Suprapubic skin (tissue), 4 donors: ENCODE results near the gene CRTAC1. TPM values are rescaled to one million over a fixed set of nuclear protein-coding genes. Genes with fewer than 3 reads are reported as not detected.
A peak's percentile ranks its signal among the peaks of the same experiment; 100 is the strongest.
"Not testable (repeated sequence)": the region's sequence is repeated elsewhere in the genome, so short reads cannot be mapped to it uniquely, and the experiment has no call there.

ENCODE experiments used
- DNase-seq, 2 donors: peaks; one replicate each; pipeline ENCODE4 v3.0.0-alpha.2; 2019; ENCODE audit warnings: low spot score in 2 of 2
- H3K27ac ChIP-seq: fragments of 200-600 bp; sonication (generic); one replicate; pipeline ENCODE4 v1.5.1; 2019
- H3K27me3 ChIP-seq: fragments of 200-600 bp; sonication (generic); one replicate; pipeline ENCODE4 v1.5.1; 2019
- H3K36me3 ChIP-seq: fragments of 200-600 bp; sonication (generic); one replicate; pipeline ENCODE4 v1.5.1; 2019
- H3K4me1 ChIP-seq: fragments of 200-600 bp; sonication (generic); one replicate; pipeline ENCODE4 v1.5.1; 2019
- H3K4me3 ChIP-seq: fragments of 200-600 bp; sonication (generic); one replicate; pipeline ENCODE4 v1.5.1; 2019; ENCODE audit warnings: mild to moderate bottlenecking
- H3K9me3 ChIP-seq: fragments of 200-600 bp; sonication (generic); one replicate; pipeline ENCODE4 v1.5.1; 2019
- EP300 ChIP-seq: sonication (generic); formaldehyde crosslinking; IDR thresholded peaks from one replicate; pipeline ENCODE4 v1.6.1; 2017; ENCODE audit warnings: antibody characterized with exemption
- POLR2A ChIP-seq, 2 donors: fragments of 450-650 bp; IDR thresholded peaks; one replicate each; pipeline ENCODE4 v1.6.1; 2017; ENCODE audit warnings: antibody characterized with exemption in 2 of 2, mild to moderate bottlenecking in 2 of 2, moderate library complexity in 2 of 2
- POLR2AphosphoS5 ChIP-seq, 3 donors: sonication (generic); formaldehyde crosslinking; IDR thresholded peaks; one replicate each; pipeline ENCODE4 v1.6.1; 2017; ENCODE audit warnings: antibody characterized with exemption in 3 of 3
- WGBS: methylation state at CpG from one replicate; pipeline ENCODE4 v1.1.5; 2018; 5-methylcytosine and 5-hydroxymethylcytosine counted together
- total RNA-seq, 4 donors: library from RNA; depleted of rRNA; stranded (reverse); fragments of >200 nt; gene quantifications; one replicate each; pipeline ENCODE4 v1.1.0, GENCODE V29; 2016
- TF ChIP-seq, protein P1 (sequence below), 2 donors: fragments of 200-600 bp in 1 of 2; fragments of 450-650 bp in 1 of 2; sonication (generic) in 1 of 2; IDR thresholded peaks; one replicate each; pipeline ENCODE4 v1.5.1; 2016 to 2019; ENCODE audit warnings: antibody characterized with exemption in 2 of 2, mild to moderate bottlenecking in 1 of 2, moderate library complexity in 1 of 2

Gene CRTAC1
- total RNA-seq, 4 donors from 2014 or later: 1.3 to 5.1 (median 2.2) TPM

DNA sequence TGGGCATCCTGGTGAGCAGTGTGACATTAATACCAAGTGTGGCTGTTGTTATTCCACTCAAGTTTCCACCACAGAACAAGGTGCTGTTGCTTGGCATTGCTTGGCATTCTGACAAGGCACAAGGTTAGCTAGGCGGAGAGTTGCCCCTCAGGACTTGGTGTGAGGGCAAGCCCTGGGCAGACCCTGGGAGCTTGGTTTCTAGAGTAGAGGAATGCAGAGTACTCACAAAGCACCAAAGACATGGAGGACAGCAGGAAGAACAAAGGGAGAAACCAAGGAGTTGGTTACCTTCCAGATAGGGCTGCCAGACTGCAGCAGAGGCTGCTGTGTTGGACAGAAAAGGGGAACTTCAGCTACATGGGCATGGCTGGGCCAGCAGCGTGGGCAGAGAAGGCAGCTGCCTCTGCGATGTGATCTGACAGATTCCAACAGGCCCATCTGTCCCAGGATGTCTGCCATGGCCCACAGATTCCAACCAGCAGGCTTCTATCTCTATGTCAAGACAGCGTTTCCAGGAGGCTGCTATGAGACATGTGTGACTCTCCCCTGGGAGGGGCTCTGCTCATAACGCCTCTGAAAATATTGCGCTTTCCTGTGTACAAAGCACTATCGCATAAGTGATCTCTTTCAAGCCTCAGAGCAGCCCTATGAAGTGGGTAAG, 178.9 kb downstream of the CRTAC1 start:
- no peaks in the 10 kb centered on the region for H3K9me3 ChIP-seq
- no peak for DNase-seq
- H3K4me1 ChIP-seq: peaks cover 31% of the 10 kb centered on the region
- no peaks in the 10 kb centered on the region for H3K36me3 ChIP-seq
- 34% methylated on average over 7 of the region's 7 CpGs for WGBS
- peaks cover 30% of the 10 kb centered on the region for H3K27me3 ChIP-seq
- TF ChIP-seq, protein P1, sequence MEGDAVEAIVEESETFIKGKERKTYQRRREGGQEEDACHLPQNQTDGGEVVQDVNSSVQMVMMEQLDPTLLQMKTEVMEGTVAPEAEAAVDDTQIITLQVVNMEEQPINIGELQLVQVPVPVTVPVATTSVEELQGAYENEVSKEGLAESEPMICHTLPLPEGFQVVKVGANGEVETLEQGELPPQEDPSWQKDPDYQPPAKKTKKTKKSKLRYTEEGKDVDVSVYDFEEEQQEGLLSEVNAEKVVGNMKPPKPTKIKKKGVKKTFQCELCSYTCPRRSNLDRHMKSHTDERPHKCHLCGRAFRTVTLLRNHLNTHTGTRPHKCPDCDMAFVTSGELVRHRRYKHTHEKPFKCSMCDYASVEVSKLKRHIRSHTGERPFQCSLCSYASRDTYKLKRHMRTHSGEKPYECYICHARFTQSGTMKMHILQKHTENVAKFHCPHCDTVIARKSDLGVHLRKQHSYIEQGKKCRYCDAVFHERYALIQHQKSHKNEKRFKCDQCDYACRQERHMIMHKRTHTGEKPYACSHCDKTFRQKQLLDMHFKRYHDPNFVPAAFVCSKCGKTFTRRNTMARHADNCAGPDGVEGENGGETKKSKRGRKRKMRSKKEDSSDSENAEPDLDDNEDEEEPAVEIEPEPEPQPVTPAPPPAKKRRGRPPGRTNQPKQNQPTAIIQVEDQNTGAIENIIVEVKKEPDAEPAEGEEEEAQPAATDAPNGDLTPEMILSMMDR (IDR thresholded peaks at IDR 0.05): peak in 1 of 2 donors; percentile 6
- no peak for TF ChIP-seq POLR2A (IDR thresholded peaks at IDR 0.05)
- H3K27ac ChIP-seq: peak overlapping the region; percentile 77
- H3K4me3 ChIP-seq: peak overlapping the region; percentile 72

DNA sequence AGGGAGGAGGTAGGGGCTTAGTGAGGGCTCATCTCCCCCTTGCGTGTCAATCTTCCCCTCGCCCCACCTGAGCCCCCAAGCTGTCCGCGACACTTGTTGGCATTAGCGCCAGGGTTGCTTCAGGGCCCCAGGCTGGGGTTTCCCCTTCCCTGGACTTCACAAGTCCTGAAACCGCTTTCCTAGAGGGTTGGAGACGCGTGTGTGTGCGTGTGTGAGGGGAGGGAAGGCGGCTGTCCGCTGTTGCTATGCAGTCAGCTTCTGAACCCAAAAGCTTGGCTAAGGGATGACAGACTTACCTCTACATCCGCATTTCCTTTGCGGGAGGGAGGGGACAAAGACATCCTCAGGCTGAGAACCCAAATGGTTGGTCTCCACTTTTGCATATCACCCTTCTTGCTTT, 180.0 kb downstream of the CRTAC1 start:
- TF ChIP-seq POLR2A (IDR thresholded peaks at IDR 0.05): no peak
- TF ChIP-seq, protein P1 (IDR thresholded peaks at IDR 0.05): no peak
- no peak for TF ChIP-seq EP300
- TF ChIP-seq POLR2AphosphoS5 (IDR thresholded peaks at IDR 0.05): no peak
- Histone ChIP-seq H3K27ac (peak overlapping the region; percentile 42), H3K27me3 (peaks cover 30% of the 10 kb centered on the region), H3K9me3 (no peaks in the 10 kb centered on the region), H3K4me3 (peak overlapping the region; percentile 72), H3K36me3 (no peaks in the 10 kb centered on the region), H3K4me1 (peaks cover 31% of the 10 kb centered on the region)
- no peak for DNase-seq
- 25% methylated on average over 5 of the region's 13 CpGs for WGBS

DNA sequence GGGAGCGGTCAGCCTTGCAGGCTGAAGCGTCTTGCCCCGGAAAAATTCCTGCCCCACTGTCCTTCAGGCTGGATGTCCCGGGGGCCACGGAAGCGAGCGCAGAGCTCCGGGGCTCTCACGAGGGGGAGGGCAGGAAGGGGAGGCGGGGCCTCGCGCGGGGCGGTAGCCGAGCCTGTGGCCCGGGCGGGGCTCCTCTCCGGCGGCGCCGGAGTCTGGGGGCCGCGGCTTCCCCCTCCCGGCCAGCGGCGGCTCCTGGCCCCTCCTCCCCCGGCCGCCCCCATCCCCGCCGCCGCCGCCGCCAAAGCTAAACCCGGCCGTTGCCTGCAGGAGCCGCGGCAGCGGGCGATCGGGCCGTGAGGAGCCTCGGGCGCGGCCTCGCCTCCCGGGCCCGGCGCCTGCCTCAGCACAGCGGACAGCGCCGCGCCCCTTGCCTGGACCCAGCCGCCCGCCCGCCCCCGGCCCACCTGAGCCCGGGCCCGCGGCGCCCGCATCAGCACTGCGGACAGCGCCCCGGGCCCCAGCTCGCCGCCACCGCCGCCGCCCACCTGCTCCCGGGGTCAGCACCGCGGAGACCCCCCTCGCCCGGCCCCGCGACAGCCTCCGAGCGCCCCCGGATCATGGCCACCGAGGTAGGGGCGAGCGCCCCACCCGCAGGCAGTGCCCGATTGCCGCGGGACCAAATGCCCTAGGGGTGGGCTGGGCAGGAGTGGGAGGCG, 180.6 kb downstream of the CRTAC1 start, which contains the start of gene GOLGA7B:
TSS of gene GOLGA7B (plus strand) at position 157 of the 716 bp plus-strand sequence. CDS start at position 618, 461 bp downstream.
- DNase-seq: no peak
- Histone ChIP-seq H3K4me1 (peaks cover 31% of the 10 kb centered on the region), H3K27ac (peak within 1 kb of the TSS; percentile 42), H3K9me3 (no peaks in the 10 kb centered on the region), H3K27me3 (peaks cover 30% of the 10 kb centered on the region), H3K36me3 (no peaks in the 10 kb centered on the region), H3K4me3 (peak within 1 kb of the TSS; percentile 72)
- 0% methylated on average over 9 of the region's 87 CpGs for WGBS
- TF ChIP-seq EP300 (no peak), POLR2AphosphoS5 (IDR thresholded peaks at IDR 0.05) (no peak), POLR2A (IDR thresholded peaks at IDR 0.05) (no peak)
- TF ChIP-seq, protein P1 (IDR thresholded peaks at IDR 0.05): no peak

DNA sequence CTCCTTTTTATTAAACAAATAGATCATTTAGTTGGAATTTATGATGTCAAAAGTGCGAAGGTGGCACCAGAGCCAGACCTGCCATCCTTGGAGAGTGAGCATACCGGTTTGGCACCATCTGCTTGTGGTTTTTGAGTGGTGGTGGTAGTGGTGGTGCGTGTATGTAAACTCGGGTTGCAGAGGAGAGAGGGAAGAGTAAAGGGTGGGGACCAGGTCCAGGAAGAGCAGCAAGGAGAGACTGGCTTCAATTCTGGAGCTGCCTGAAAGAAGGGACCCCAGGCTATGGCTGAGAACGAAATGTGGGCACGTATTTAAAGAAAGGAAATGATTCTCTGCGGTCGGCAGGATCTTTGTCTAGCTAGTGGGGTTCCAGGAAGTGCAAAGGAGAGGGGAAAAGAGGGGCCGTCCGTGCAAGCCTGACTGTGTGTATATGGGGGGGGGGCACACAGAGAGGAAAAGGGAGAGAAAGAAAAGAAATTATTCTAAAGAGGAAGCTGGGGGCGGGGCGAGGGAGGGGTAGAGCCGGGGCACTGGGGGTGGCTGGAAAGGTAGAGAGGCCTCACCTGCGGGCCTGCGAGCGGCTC, 181.2 kb downstream of the CRTAC1 start:
- WGBS: 6% methylated on average over 16 of the region's 16 CpGs
- peaks cover 30% of the 10 kb centered on the region for H3K27me3 ChIP-seq
- H3K4me1 ChIP-seq: peaks cover 31% of the 10 kb centered on the region
- DNase-seq: no peak
- no peaks in the 10 kb centered on the region for H3K9me3 ChIP-seq
- H3K27ac ChIP-seq: peak overlapping the region; percentile 42
- no peaks in the 10 kb centered on the region for H3K36me3 ChIP-seq
- peak overlapping the region; percentile 72 for H3K4me3 ChIP-seq
- TF ChIP-seq POLR2A (IDR thresholded peaks at IDR 0.05) (no peak), POLR2AphosphoS5 (IDR thresholded peaks at IDR 0.05) (no peak)
- TF ChIP-seq, protein P1 (IDR thresholded peaks at IDR 0.05): no peak

DNA sequence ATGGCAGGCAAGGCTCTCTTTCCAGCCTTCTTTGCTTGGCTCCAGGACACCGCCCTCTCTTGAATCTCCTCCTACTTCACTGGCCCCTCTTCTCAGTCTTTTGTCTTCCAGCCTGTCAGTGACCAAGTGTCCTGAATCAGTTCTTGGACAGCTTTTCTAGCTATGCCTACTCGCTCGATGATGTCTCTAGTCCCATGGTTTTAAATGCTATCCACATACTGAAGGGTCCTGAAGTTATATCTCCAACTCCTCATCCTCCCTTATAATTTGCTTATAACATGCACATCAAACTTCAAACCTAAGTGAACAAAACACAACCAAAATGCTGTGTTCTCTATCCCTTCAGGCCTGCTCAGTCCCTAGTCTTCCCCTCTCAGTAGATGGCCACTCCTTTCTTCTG, 185.7 kb downstream of the CRTAC1 start:
- 91% methylated on average over 3 of the region's 3 CpGs for WGBS
- no peak overlapping the region for H3K4me3 ChIP-seq
- no peaks in the 10 kb centered on the region for H3K36me3 ChIP-seq
- H3K27ac ChIP-seq: no peak overlapping the region
- no peak for DNase-seq
- peaks cover 16% of the 10 kb centered on the region for H3K4me1 ChIP-seq
- no peaks in the 10 kb centered on the region for H3K9me3 ChIP-seq
- no peaks in the 10 kb centered on the region for H3K27me3 ChIP-seq
- no peak for TF ChIP-seq EP300
- TF ChIP-seq, protein P1 (IDR thresholded peaks at IDR 0.05): no peak
- TF ChIP-seq POLR2A (IDR thresholded peaks at IDR 0.05): no peak
- no peak for TF ChIP-seq POLR2AphosphoS5 (IDR thresholded peaks at IDR 0.05)

DNA sequence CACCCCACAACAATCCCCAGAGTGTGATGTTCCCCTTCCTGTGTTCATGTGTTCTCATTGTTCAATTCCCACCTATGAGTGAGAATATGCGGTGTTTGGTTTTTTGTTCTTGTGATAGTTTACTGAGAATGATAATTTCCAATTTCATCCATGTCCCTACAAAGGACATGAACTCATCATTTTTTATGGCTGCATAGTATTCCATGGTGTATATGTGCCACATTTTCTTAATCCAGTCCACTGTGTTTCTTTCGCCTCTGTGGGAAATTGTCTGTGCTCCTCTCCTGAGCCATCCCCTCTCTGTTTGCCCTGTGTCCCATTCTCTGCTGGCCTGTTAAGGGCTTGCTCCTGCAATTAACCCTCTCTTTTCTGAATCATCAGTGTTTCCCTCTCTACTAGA, 186.4 kb downstream of the CRTAC1 start:
- H3K27ac ChIP-seq, H3K4me1 ChIP-seq, H3K27me3 ChIP-seq, H3K9me3 ChIP-seq, H3K36me3 ChIP-seq, DNase-seq, H3K4me3 ChIP-seq: not testable (repeated sequence)
- 95% methylated on average over 1 of the region's 2 CpGs for WGBS
